ENCODE results near the gene CDH13. TPM values are rescaled to one million over a fixed set of nuclear protein-coding genes. Genes with fewer than 3 reads are reported as not detected.

CDH13 gene
- total RNA-seq (2014; rRNA removed; shearing (Covaris generic)): 50.8 and 66.0 TPM in 2 replicates
- polyA plus RNA-seq (2015; cell fraction: cytosol; rRNA removed): 55.7 and 76.6 TPM in 2 replicates
- polyA plus RNA-seq (2015; cell fraction: nucleus; rRNA removed): 117 and 148 TPM in 2 replicates

GRCh38 chr16:82626791-82627261, at the start of gene CDH13:
Gene CDH13, plus strand, starts transcription at chr16:82626969.
- DNase-seq (ENCODE audit: low read depth): peak; percentile 78

- peak; percentile 38 for DNase-seq (ENCODE audit: low read depth)
Measured at GRCh38 chr16:82580298-82580890, 46.4 kb upstream of the CDH13 start.

GRCh38 chr16:82582975-82583374, 43.8 kb upstream of the CDH13 start:
- DNase-seq (ENCODE audit: low read depth): no peak

GRCh38 chr16:82583422-82583821, 43.3 kb upstream of the CDH13 start:
- peak; percentile 37 for DNase-seq (ENCODE audit: low read depth)

- DNase-seq (ENCODE audit: low read depth): no peak
Measured at GRCh38 chr16:82584553-82585152, 42.1 kb upstream of the CDH13 start.

- DNase-seq (ENCODE audit: low read depth): peak; percentile 84
Measured at GRCh38 chr16:82585675-82586074, 41.1 kb upstream of the CDH13 start.

GRCh38 chr16:82586130-82586529, 40.6 kb upstream of the CDH13 start:
- DNase-seq (ENCODE audit: low read depth): no peak

GRCh38 chr16:82587289-82587688, 39.5 kb upstream of the CDH13 start:
- DNase-seq (ENCODE audit: low read depth): no peak

- no peak for DNase-seq (ENCODE audit: low read depth)
Measured at GRCh38 chr16:82589407-82589806, 37.4 kb upstream of the CDH13 start.

- no peak for DNase-seq (ENCODE audit: low read depth)
Measured at GRCh38 chr16:82594114-82594513, 32.7 kb upstream of the CDH13 start.

GRCh38 chr16:82598771-82599170, 28.0 kb upstream of the CDH13 start:
- no peak for DNase-seq (ENCODE audit: low read depth)

GRCh38 chr16:82601989-82602640, 24.7 kb upstream of the CDH13 start:
- no peak for DNase-seq (ENCODE audit: low read depth)

GRCh38 chr16:82603784-82604411, 22.9 kb upstream of the CDH13 start:
- DNase-seq (ENCODE audit: low read depth): peak; percentile 76

GRCh38 chr16:82605076-82605475, 21.7 kb upstream of the CDH13 start:
- no peak for DNase-seq (ENCODE audit: low read depth)

GRCh38 chr16:82605863-82606620, 20.7 kb upstream of the CDH13 start:
- no peak for DNase-seq (ENCODE audit: low read depth)

GRCh38 chr16:82609140-82609539, 17.6 kb upstream of the CDH13 start:
- no peak for DNase-seq (ENCODE audit: low read depth)

GRCh38 chr16:82612263-82612662, 14.5 kb upstream of the CDH13 start:
- DNase-seq (ENCODE audit: low read depth): no peak

GRCh38 chr16:82616356-82616755, 10.4 kb upstream of the CDH13 start:
- no peak for DNase-seq (ENCODE audit: low read depth)

- no peak for DNase-seq (ENCODE audit: low read depth)
Measured at GRCh38 chr16:82621781-82622180, 5.0 kb upstream of the CDH13 start.

GRCh38 chr16:82623241-82623640, 3.5 kb upstream of the CDH13 start:
- DNase-seq (ENCODE audit: low read depth): no peak

All from HT1080 (cell line).